CD14-positive monocyte (primary cell): ENCODE data around the gene S100A16. TPM values are rescaled to one million over a fixed set of nuclear protein-coding genes. Genes with fewer than 3 reads are reported as not detected.

Experiments
- DNase-seq, 3 donors: peaks; one replicate each; pipeline ENCODE4 v3.0.0-alpha.2; 2011 to 2022
- H2AFZ ChIP-seq: 2 replicates; pipeline ENCODE4 v1.6.0; 2012; ENCODE audit warnings: mild to moderate bottlenecking, low read depth, low read length, inconsistent platforms; ENCODE audit not compliant: insufficient read depth, poor library complexity, severe bottlenecking
- H3K27ac ChIP-seq, 2 donors: 1 replicate in 1 of 2; 2 replicates in 1 of 2; pipeline ENCODE4 v1.5.1; 2012 to 2013; ENCODE audit warnings: low read length in 2 of 2, control low read depth in 1 of 2, inconsistent platforms in 1 of 2, low read depth in 1 of 2, mild to moderate bottlenecking in 1 of 2
- H3K27me3 ChIP-seq, 2 donors: one replicate each; pipeline versions ENCODE4 v1.6.0 to v1.6.1; 2011 to 2013; ENCODE audit warnings: low read length in 2 of 2; ENCODE audit not compliant: control insufficient read depth in 2 of 2, insufficient read depth in 2 of 2
- H3K36me3 ChIP-seq, 2 donors: replicated peaks in 1 of 2; 1 replicate in 1 of 2; 2 replicates in 1 of 2; pipeline versions ENCODE4 v1.5.1 to v1.6.1; 2012 to 2013; ENCODE audit warnings: low read length in 2 of 2, control low read depth in 1 of 2, inconsistent platforms in 1 of 2, mild to moderate bottlenecking in 1 of 2; ENCODE audit not compliant: insufficient read depth in 2 of 2, control insufficient read depth in 1 of 2
- H3K4me1 ChIP-seq, 2 donors: 1 replicate in 1 of 2; 2 replicates in 1 of 2; pipeline versions ENCODE4 v1.5.1 to v1.6.1; 2012 to 2013; ENCODE audit warnings: low read length in 2 of 2, control low read depth in 1 of 2, inconsistent platforms in 1 of 2, mild to moderate bottlenecking in 1 of 2, moderate library complexity in 1 of 2; ENCODE audit not compliant: insufficient read depth in 2 of 2, control insufficient read depth in 1 of 2
- H3K4me2 ChIP-seq: replicated peaks from 2 replicates; pipeline ENCODE3; 2012; ENCODE audit warnings: low read length, moderate library complexity, mild to moderate bottlenecking; ENCODE audit not compliant: poor library complexity, severe bottlenecking; ENCODE audit errors: extremely low read depth
- H3K4me3 ChIP-seq, 3 experiments: fragments of 200-600 bp in 1 of 3; sonication (generic) in 1 of 3; replicated peaks in 1 of 3; 1 replicate in 2 of 3; 2 replicates in 1 of 3; pipeline ENCODE4 v1.5.1; 2011 to 2013; ENCODE audit warnings: low read length in 3 of 3, mild to moderate bottlenecking in 3 of 3, control low read depth in 2 of 3, low read depth in 2 of 3, inconsistent platforms in 1 of 3, moderate library complexity in 1 of 3
- H3K79me2 ChIP-seq: 2 replicates; pipeline ENCODE4 v1.6.0; 2012; ENCODE audit warnings: mild to moderate bottlenecking, control low read depth, inconsistent platforms, low read length, moderate library complexity; ENCODE audit not compliant: insufficient read depth
- H3K9ac ChIP-seq: 2 replicates; pipeline ENCODE4 v1.6.0; 2017; ENCODE audit warnings: low read length, mild to moderate bottlenecking; ENCODE audit not compliant: insufficient read depth, poor library complexity, severe bottlenecking
- H3K9me3 ChIP-seq, 2 donors: replicated peaks in 1 of 2; 1 replicate in 1 of 2; 2 replicates in 1 of 2; pipeline versions ENCODE4 v1.5.1 to v1.6.1; 2012 to 2013; ENCODE audit warnings: low read length in 2 of 2, control low read depth in 1 of 2; ENCODE audit not compliant: control insufficient read depth in 1 of 2, insufficient read depth in 1 of 2
- H4K20me1 ChIP-seq: 2 replicates; pipeline ENCODE4 v1.6.0; 2012; ENCODE audit warnings: mild to moderate bottlenecking, low read length, control low read depth, moderate library complexity; ENCODE audit not compliant: insufficient read depth
- H3K27ac Mint-ChIP-seq, 7 donors: one replicate each; pipeline ENCODE4 v1.8.0; 2020; ENCODE audit warnings: mild to moderate bottlenecking in 7 of 7, mixed read lengths in 7 of 7, moderate library complexity in 6 of 7, inconsistent platforms in 2 of 7
- H3K27me3 Mint-ChIP-seq, 3 donors: one replicate each; pipeline ENCODE4 v1.8.0; 2021 to 2022; ENCODE audit warnings: low read depth in 3 of 3, mild to moderate bottlenecking in 3 of 3, mixed read lengths in 3 of 3, moderate library complexity in 3 of 3, inconsistent platforms in 1 of 3
- H3K36me3 Mint-ChIP-seq, 2 donors: one replicate each; pipeline ENCODE4 v1.8.0; 2020; ENCODE audit warnings: mixed read lengths in 2 of 2, inconsistent platforms in 1 of 2, mild to moderate bottlenecking in 1 of 2
- H3K4me1 Mint-ChIP-seq: one replicate; pipeline ENCODE4 v1.8.0; 2020; ENCODE audit warnings: mild to moderate bottlenecking, mixed read lengths
- H3K4me3 Mint-ChIP-seq, 2 donors: one replicate each; pipeline ENCODE4 v1.8.0; 2020; ENCODE audit warnings: mild to moderate bottlenecking in 2 of 2, mixed read lengths in 2 of 2, moderate library complexity in 1 of 2
- H3K9me3 Mint-ChIP-seq, 7 donors: one replicate each; pipeline ENCODE4 v1.8.0; 2020 to 2022; ENCODE audit warnings: mixed read lengths in 7 of 7, mild to moderate bottlenecking in 6 of 7, moderate library complexity in 6 of 7, inconsistent platforms in 2 of 7
- WGBS: methylation state at CpG from one replicate; pipeline ENCODE4 v1.1.5; 2013; ENCODE audit warnings: missing lambda C conversion rate; ENCODE audit not compliant: insufficient coverage; 5-methylcytosine and 5-hydroxymethylcytosine counted together
- intact Hi-C, 2 donors: fragments of 100-400 bp; cut with micrococcal nuclease; formaldehyde crosslinking; loops; one replicate each; pipeline versions ENCODE4 v1.15.0 to v1.15.1; 2023
- polyA plus RNA-seq, 3 donors: library from polyadenylated mRNA; depleted of rRNA in 1 of 3; unstranded in 2 of 3; stranded (reverse) in 1 of 3; fragments of 300-500 nt in 2 of 3; fragments of >200 nt in 1 of 3; fragmentation: Illumina TruSeq in 2 of 3; gene quantifications; 1 replicate in 2 of 3; 2 replicates in 1 of 3; pipeline ENCODE4 v1.2.3, GENCODE V29; 2012 to 2021
- TF ChIP-seq, protein P1 (sequence below): fragments of 200-600 bp; IDR thresholded peaks from one replicate; pipeline ENCODE4 v1.8.0; 2022; ENCODE audit warnings: antibody characterized with exemption, mild to moderate bottlenecking

Gene S100A16
- polyA plus RNA-seq, 3 donors = not detected

DNA sequence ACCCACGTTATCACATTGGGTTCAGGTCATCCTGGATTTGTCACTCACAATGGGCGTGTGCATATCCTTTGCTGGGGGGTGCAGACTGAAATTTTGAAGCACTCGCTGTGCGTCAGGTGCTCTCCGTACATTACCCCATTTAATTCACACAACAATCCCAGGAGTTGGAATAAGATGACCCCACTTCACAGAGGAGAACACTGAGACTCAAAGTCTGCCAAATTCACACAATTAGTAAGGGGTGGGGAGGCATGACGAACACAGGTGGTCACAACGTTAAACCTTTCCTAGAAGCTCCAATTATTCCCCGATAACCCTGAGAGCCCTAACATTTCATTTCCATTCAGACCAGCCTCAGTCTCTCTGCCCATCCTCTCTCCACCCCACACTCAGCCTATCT, 43.5 kb downstream of the S100A16 start:
- no peak overlapping the region for H3K9ac ChIP-seq
- Mint-ChIP-seq H3K4me3 (no peak overlapping the region), H3K27me3 (peaks cover 0 to 8% (median 2%) of the 10 kb centered on the region in 3 donors), H3K4me1 (peaks cover 66% of the 10 kb centered on the region), H3K36me3 (peaks cover 0 to 5% of the 10 kb centered on the region in 2 donors), H3K27ac (peak overlapping the region in 1 of 7 donors; percentile 21), H3K9me3 (no peaks in the 10 kb centered on the region)
- H4K20me1 ChIP-seq = no peaks in the 10 kb centered on the region
- H3K79me2 ChIP-seq = peaks cover 13% of the 10 kb centered on the region
- no peak overlapping the region for H3K4me2 ChIP-seq
- 92% methylated on average over 4 of the region's 8 CpGs for WGBS
- H3K27me3 ChIP-seq = no peaks in the 10 kb centered on the region
- no peak for DNase-seq
- no peak overlapping the region for H3K27ac ChIP-seq
- no peak overlapping the region for H3K4me3 ChIP-seq
- peaks cover 68% of the 10 kb centered on the region in 2 donors for H3K4me1 ChIP-seq
- TF ChIP-seq, protein P1, sequence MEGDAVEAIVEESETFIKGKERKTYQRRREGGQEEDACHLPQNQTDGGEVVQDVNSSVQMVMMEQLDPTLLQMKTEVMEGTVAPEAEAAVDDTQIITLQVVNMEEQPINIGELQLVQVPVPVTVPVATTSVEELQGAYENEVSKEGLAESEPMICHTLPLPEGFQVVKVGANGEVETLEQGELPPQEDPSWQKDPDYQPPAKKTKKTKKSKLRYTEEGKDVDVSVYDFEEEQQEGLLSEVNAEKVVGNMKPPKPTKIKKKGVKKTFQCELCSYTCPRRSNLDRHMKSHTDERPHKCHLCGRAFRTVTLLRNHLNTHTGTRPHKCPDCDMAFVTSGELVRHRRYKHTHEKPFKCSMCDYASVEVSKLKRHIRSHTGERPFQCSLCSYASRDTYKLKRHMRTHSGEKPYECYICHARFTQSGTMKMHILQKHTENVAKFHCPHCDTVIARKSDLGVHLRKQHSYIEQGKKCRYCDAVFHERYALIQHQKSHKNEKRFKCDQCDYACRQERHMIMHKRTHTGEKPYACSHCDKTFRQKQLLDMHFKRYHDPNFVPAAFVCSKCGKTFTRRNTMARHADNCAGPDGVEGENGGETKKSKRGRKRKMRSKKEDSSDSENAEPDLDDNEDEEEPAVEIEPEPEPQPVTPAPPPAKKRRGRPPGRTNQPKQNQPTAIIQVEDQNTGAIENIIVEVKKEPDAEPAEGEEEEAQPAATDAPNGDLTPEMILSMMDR = no peak
- no peaks in the 10 kb centered on the region for H3K9me3 ChIP-seq
- H2AFZ ChIP-seq = no peak overlapping the region
- intact Hi-C loops = loop anchor here (5.0 kb wide), 2 partner anchors 57 to 1522 kb away; no protein-coding TSS in a partner anchor
- H3K36me3 ChIP-seq = no peaks in the 10 kb centered on the region

DNA sequence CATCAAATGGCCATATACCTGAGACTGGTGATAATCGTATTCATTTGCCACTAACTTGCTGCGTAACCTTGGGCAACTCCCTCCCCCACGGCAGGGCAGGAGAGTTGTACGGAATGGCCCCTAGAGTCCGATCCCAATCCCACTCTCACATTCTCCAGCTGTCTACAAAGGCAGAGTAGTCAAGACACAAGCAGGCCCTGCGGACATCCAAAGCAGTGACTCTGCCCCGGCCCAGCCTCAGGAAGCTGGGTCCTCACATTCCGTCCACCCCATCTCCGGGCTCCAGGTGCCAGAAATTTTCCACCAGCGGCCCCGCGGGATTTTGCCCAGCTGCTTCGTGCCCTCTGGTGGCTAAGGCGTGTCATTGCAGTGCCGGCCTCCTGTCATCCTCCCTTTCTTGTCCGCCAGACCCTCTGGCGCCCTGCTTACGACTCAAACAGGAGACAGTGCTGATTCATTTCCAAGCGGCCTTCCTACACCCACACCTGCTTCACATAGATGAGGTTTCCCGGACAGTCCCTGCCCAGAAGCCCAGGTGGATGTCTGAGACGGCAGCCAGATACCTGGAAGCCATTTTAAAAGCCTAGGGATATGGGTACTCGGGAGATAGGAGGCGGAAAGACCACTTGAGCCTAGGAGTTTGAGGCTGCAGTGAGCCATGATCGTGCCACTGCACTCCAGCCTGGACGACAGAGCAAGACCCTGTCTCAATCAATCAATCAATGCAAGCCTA, 44.4 kb downstream of the S100A16 start:
- peak overlapping the region in 1 of 2 donors; percentile 97 for H3K27ac ChIP-seq
- TF ChIP-seq, protein P1 = peak; percentile 98
- WGBS = 16% methylated on average over 20 of the region's 25 CpGs

More for the DNA sequence above, 44.4 kb downstream of the S100A16 start:
- Histone ChIP-seq H3K9ac (peak overlapping the region; percentile 24), H3K4me1 (peaks cover 73% of the 10 kb centered on the region in 2 donors), H3K4me3 (peak overlapping the region in 1 of 3 experiments; percentile 52), H4K20me1 (no peaks in the 10 kb centered on the region), H2AFZ (peak overlapping the region; percentile 74), H3K79me2 (peaks cover 13% of the 10 kb centered on the region), H3K36me3 (no peaks in the 10 kb centered on the region), H3K27me3 (no peaks in the 10 kb centered on the region), H3K9me3 (no peaks in the 10 kb centered on the region), H3K4me2 (peak overlapping the region; percentile 59)
- peaks cover 69% of the 10 kb centered on the region for H3K4me1 Mint-ChIP-seq
- peak overlapping the region; percentile 23 to 100 (median 94) for H3K27ac Mint-ChIP-seq
- H3K4me3 Mint-ChIP-seq = peak overlapping the region; percentile 79 to 86
- H3K27me3 Mint-ChIP-seq = peaks cover 0 to 8% (median 2%) of the 10 kb centered on the region in 3 donors
- intact Hi-C loops = loop anchor here (1.0 to 5.0 kb wide), 4 partner anchors 35 to 1521 kb away; no protein-coding TSS in a partner anchor
- DNase-seq = peak; percentile 80 to 85 (median 83)
- peaks cover 0 to 5% of the 10 kb centered on the region in 2 donors for H3K36me3 Mint-ChIP-seq
- H3K9me3 Mint-ChIP-seq = no peaks in the 10 kb centered on the region
